Neural progenitor cell (in vitro differentiated cells): Measurements from ENCODE around the gene PSMA7. TPM values are rescaled to one million over a fixed set of nuclear protein-coding genes. Genes with fewer than 3 reads are reported as not detected.
A peak's percentile ranks its signal among the peaks of the same experiment; 100 is the strongest.

Experiments used
- DNase-seq: peaks from one replicate; pipeline ENCODE4 v3.0.0-alpha.2; 2016; ENCODE audit warnings: low spot score
- H2AFZ ChIP-seq: fragments of 200-600 bp; sonication (generic); replicated peaks from 2 replicates; pipeline ENCODE4 v1.6.1; 2016; ENCODE audit warnings: antibody characterized with exemption
- H3F3A ChIP-seq: fragments of 200-600 bp; sonication (generic); 2 replicates; pipeline ENCODE4 v1.6.1; 2016; ENCODE audit warnings: antibody characterized with exemption, low read depth
- H3K27ac ChIP-seq: fragments of 200-600 bp; sonication (generic); 2 replicates; pipeline ENCODE4 v1.5.1; 2016; ENCODE audit warnings: mild to moderate bottlenecking
- H3K27me3 ChIP-seq: fragments of 200-600 bp; sonication (generic); 2 replicates; pipeline ENCODE4 v1.6.1; 2016; ENCODE audit warnings: mild to moderate bottlenecking, moderate library complexity
- H3K36me3 ChIP-seq: fragments of 200-600 bp; sonication (generic); 2 replicates; pipeline ENCODE4 v1.5.1; 2016
- H3K4me1 ChIP-seq: fragments of 200-600 bp; sonication (generic); 2 replicates; pipeline ENCODE4 v1.6.1; 2016; ENCODE audit warnings: mixed run types
- H3K4me2 ChIP-seq: fragments of 200-600 bp; sonication (generic); 2 replicates; pipeline ENCODE4 v1.6.1; 2016
- H3K4me3 ChIP-seq: fragments of 200-600 bp; sonication (generic); 2 replicates; pipeline ENCODE4 v1.5.1; 2016
- H3K79me2 ChIP-seq: fragments of 200-600 bp; sonication (generic); 2 replicates; pipeline ENCODE4 v1.6.1; 2016; ENCODE audit warnings: low read depth
- H3K9ac ChIP-seq: fragments of 200-600 bp; sonication (generic); 2 replicates; pipeline ENCODE4 v1.6.1; 2016
- H3K9me3 ChIP-seq: fragments of 200-600 bp; sonication (generic); 2 replicates; pipeline ENCODE4 v1.5.1; 2016; ENCODE audit warnings: low read depth
- H4K20me1 ChIP-seq: fragments of 200-600 bp; sonication (generic); 2 replicates; pipeline ENCODE4 v1.6.1; 2016; ENCODE audit warnings: low read depth
- H3K27ac Mint-ChIP-seq: 3 replicates; pipeline ENCODE4 v1.8.0; 2021; ENCODE audit warnings: mixed read lengths
- H3K27me3 Mint-ChIP-seq: 2 replicates; pipeline ENCODE4 v1.8.0; 2022; ENCODE audit warnings: low read depth, mild to moderate bottlenecking, inconsistent platforms, moderate library complexity, mixed read lengths; ENCODE audit not compliant: insufficient read depth
- H3K36me3 Mint-ChIP-seq: 3 replicates; pipeline ENCODE4 v1.8.0; 2021; ENCODE audit warnings: mixed read lengths
- H3K4me1 Mint-ChIP-seq: 3 replicates; pipeline ENCODE4 v1.8.0; 2021; ENCODE audit warnings: mixed read lengths
- H3K4me3 Mint-ChIP-seq: 3 replicates; pipeline ENCODE4 v1.8.0; 2021; ENCODE audit warnings: mild to moderate bottlenecking, moderate library complexity, mixed read lengths
- H3K9me3 Mint-ChIP-seq: 3 replicates; pipeline ENCODE4 v1.8.0; 2020; ENCODE audit warnings: mixed read lengths
- CTCF ChIP-seq: fragments of 200-600 bp; sonication (generic); IDR thresholded peaks from 2 replicates; pipeline ENCODE4 v1.5.1; 2017; ENCODE audit warnings: antibody characterized with exemption, mild to moderate bottlenecking
- EZH2 ChIP-seq: fragments of 200-600 bp; sonication (generic); IDR thresholded peaks from 2 replicates; pipeline ENCODE4 v1.6.1; 2017; ENCODE audit warnings: antibody characterized with exemption, mild to moderate bottlenecking, moderate library complexity
- EZH2phosphoT487 ChIP-seq: fragments of 200-600 bp; sonication (generic); IDR thresholded peaks from 2 replicates; pipeline ENCODE4 v1.6.1; 2017; ENCODE audit warnings: antibody characterized with exemption
- total RNA-seq: library from RNA; depleted of rRNA; stranded (reverse); fragments of >200 nt; gene quantifications from 2 replicates; pipeline ENCODE4 v1.2.3, GENCODE V29; 2015; ENCODE audit warnings: low replicate concordance

PSMA7 gene
- total RNA-seq, 1 donor from 2014 or later, result 237 TPM

GRCh38 chr20:62159839-62160238 lies 16.6 kb upstream of the PSMA7 start:
- Histone ChIP-seq H4K20me1 (peaks cover 44% of the 10 kb centered on the region), H3K36me3 (no peaks in the 10 kb centered on the region)
- H3K27ac Mint-ChIP-seq, result peak overlapping the region; percentile 72

GRCh38 chr20:62159052-62159451 lies 15.9 kb upstream of the PSMA7 start:
- Histone ChIP-seq H3K27ac (no peak overlapping the region), H3K27me3 (no peaks in the 10 kb centered on the region), H3K4me1 (peaks cover 7% of the 10 kb centered on the region), H3K9ac (no peak overlapping the region), H3K4me3 (no peak overlapping the region), H3K36me3 (no peaks in the 10 kb centered on the region), H3F3A (no peaks in the 10 kb centered on the region), H2AFZ (no peak overlapping the region), H3K9me3 (no peaks in the 10 kb centered on the region), H3K79me2 (peaks cover 49% of the 10 kb centered on the region), H4K20me1 (peaks cover 52% of the 10 kb centered on the region), H3K4me2 (no peak overlapping the region)
- H3K27me3 Mint-ChIP-seq, result peaks cover 5% of the 10 kb centered on the region
- peaks cover 11% of the 10 kb centered on the region for H3K4me1 Mint-ChIP-seq
- no peaks in the 10 kb centered on the region for H3K9me3 Mint-ChIP-seq
- TF ChIP-seq EZH2phosphoT487, result no peak
- no peak for TF ChIP-seq CTCF
- no peak for TF ChIP-seq EZH2
- H3K4me3 Mint-ChIP-seq, result no peak overlapping the region
- H3K27ac Mint-ChIP-seq, result no peak overlapping the region
- H3K36me3 Mint-ChIP-seq, result peaks cover 16% of the 10 kb centered on the region
- DNase-seq, result no peak

More at GRCh38 chr20:62159839-62160238, 16.6 kb upstream of the PSMA7 start:
- Mint-ChIP-seq H3K9me3 (no peaks in the 10 kb centered on the region), H3K4me3 (peak overlapping the region; percentile 18), H3K36me3 (peaks cover 11% of the 10 kb centered on the region), H3K27me3 (peaks cover 6% of the 10 kb centered on the region), H3K4me1 (peaks cover 11% of the 10 kb centered on the region)
- no peak overlapping the region for H3K4me3 ChIP-seq
- H3K27me3 ChIP-seq, result no peaks in the 10 kb centered on the region
- no peaks in the 10 kb centered on the region for H3F3A ChIP-seq
- DNase-seq, result no peak
- no peak overlapping the region for H3K9ac ChIP-seq
- TF ChIP-seq EZH2phosphoT487 (no peak), EZH2 (no peak), CTCF (no peak)
- no peak overlapping the region for H3K4me2 ChIP-seq
- H3K4me1 ChIP-seq, result peaks cover 7% of the 10 kb centered on the region
- H3K9me3 ChIP-seq, result no peaks in the 10 kb centered on the region
- H2AFZ ChIP-seq, result no peak overlapping the region
- peaks cover 42% of the 10 kb centered on the region for H3K79me2 ChIP-seq
- no peak overlapping the region for H3K27ac ChIP-seq

DNA sequence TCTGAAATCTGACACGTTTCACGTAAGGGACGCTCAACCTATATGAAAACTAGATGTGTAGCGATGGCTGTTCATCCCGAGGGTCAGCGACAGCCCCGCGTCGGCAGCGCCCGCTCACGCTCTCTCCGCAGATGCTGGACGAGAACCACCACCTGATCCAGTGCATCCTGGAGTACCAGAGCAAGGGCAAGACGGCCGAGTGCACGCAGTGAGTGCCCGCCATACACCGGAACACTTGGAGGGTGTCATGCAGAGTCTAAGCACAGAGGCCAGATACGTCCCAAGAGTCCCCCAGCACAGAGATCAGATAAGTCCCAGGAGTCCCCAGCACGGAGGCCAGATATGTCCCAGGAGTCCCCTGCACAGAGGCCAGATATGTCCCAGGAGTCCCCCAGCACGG lies 15.3 kb upstream of the PSMA7 start:
- no peak overlapping the region for H3K27ac Mint-ChIP-seq
- H3K4me1 ChIP-seq, result peaks cover 7% of the 10 kb centered on the region
- H3K36me3 Mint-ChIP-seq, result peaks cover 21% of the 10 kb centered on the region
- TF ChIP-seq EZH2 (no peak), EZH2phosphoT487 (no peak), CTCF (no peak)
- H3K36me3 ChIP-seq, result no peaks in the 10 kb centered on the region
- no peak overlapping the region for H3K27ac ChIP-seq
- peaks cover 55% of the 10 kb centered on the region for H4K20me1 ChIP-seq
- no peak overlapping the region for H3K4me3 ChIP-seq
- H3K9me3 Mint-ChIP-seq, result peaks cover 4% of the 10 kb centered on the region
- DNase-seq, result no peak
- H3F3A ChIP-seq, result no peaks in the 10 kb centered on the region
- H3K9me3 ChIP-seq, result no peaks in the 10 kb centered on the region
- H3K27me3 ChIP-seq, result no peaks in the 10 kb centered on the region
- H3K9ac ChIP-seq, result no peak overlapping the region
- H3K4me3 Mint-ChIP-seq, result no peak overlapping the region
- peaks cover 11% of the 10 kb centered on the region for H3K4me1 Mint-ChIP-seq
- H3K27me3 Mint-ChIP-seq, result peaks cover 8% of the 10 kb centered on the region
- peaks cover 55% of the 10 kb centered on the region for H3K79me2 ChIP-seq
- H3K4me2 ChIP-seq, result no peak overlapping the region
- H2AFZ ChIP-seq, result no peak overlapping the region
